Small intestine (tissue), 7 donors: ENCODE data around the gene SGCE. TPM values are rescaled to one million over a fixed set of nuclear protein-coding genes. Genes with fewer than 3 reads are reported as not detected.
A peak's percentile ranks its signal among the peaks of the same experiment; 100 is the strongest.

ENCODE experiments used
- DNase-seq, 2 donors: peaks; one replicate each; pipeline versions ENCODE4 v3.0.0 to v3.0.0-alpha.2; 2013
- FAIRE-seq: peaks from 2 replicates; lab custom pipeline; 2012; peaks lifted over from hg19 to GRCh38; lab: Jason Lieb, UNC
- H3K27ac ChIP-seq, 3 donors: one replicate each; pipeline ENCODE4 v1.5.1; 2013; ENCODE audit warnings: low read length in 2 of 3, mild to moderate bottlenecking in 2 of 3, control low read depth in 1 of 3, inconsistent platforms in 1 of 3, low read depth in 1 of 3, moderate library complexity in 1 of 3
- H3K27me3 ChIP-seq, 3 donors: one replicate each; pipeline ENCODE4 v1.6.1; 2013; ENCODE audit warnings: low read length in 3 of 3, inconsistent platforms in 1 of 3; ENCODE audit not compliant: control insufficient read depth in 3 of 3, insufficient read depth in 3 of 3
- H3K36me3 ChIP-seq, 3 donors: one replicate each; pipeline ENCODE4 v1.6.1; 2013; ENCODE audit warnings: low read length in 3 of 3, inconsistent platforms in 1 of 3, low read depth in 1 of 3, mild to moderate bottlenecking in 1 of 3, moderate library complexity in 1 of 3; ENCODE audit not compliant: control insufficient read depth in 3 of 3, insufficient read depth in 2 of 3
- H3K4me1 ChIP-seq, 3 donors: one replicate each; pipeline ENCODE4 v1.6.1; 2013; ENCODE audit warnings: low read length in 2 of 3, inconsistent platforms in 1 of 3, low read depth in 1 of 3, mild to moderate bottlenecking in 1 of 3, moderate library complexity in 1 of 3; ENCODE audit not compliant: control insufficient read depth in 3 of 3, insufficient read depth in 2 of 3
- H3K4me3 ChIP-seq, 3 donors: one replicate each; pipeline ENCODE4 v1.5.1; 2013; ENCODE audit warnings: low read length in 3 of 3, control low read depth in 1 of 3, inconsistent platforms in 1 of 3, low read depth in 1 of 3, mild to moderate bottlenecking in 1 of 3, moderate library complexity in 1 of 3
- H3K9me3 ChIP-seq, 2 donors: one replicate each; pipeline ENCODE4 v1.6.1; 2013; ENCODE audit warnings: low read depth in 1 of 2, low read length in 1 of 2; ENCODE audit not compliant: control insufficient read depth in 2 of 2, insufficient read depth in 1 of 2
- WGBS, 3 donors: extraction: QIAGEN DNeasy Blood & Tissue Kit; methylation state at CpG; one replicate each; pipeline ENCODE4 v1.1.7; 2013; 5-methylcytosine and 5-hydroxymethylcytosine counted together
- polyA plus RNA-seq, 4 donors: library from polyadenylated mRNA; stranded (reverse) in 3 of 4; unstranded in 1 of 4; fragments of 200-250 nt in 3 of 4; fragments of 120-200 nt in 1 of 4; gene quantifications; one replicate each; pipeline versions ENCODE4 v1.2.1 to v1.2.3, GENCODE V29; 2013
- donor health status: healthy with polysubstance abuse.
- donor health status: control.
- donor health status: control.
- donor health status: Bipolar disorder and iron deficiency.
- donor health status: healthy.

The SGCE gene
- polyA plus RNA-seq, 4 donors, result 5.9 to 16.8 (median 16.1) TPM; not detected in 1

GRCh38 chr7:94656925-94657731, 1.2 kb upstream of the SGCE start:
- Histone ChIP-seq H3K27me3 (peaks cover 0 to 5% (median 4%) of the 10 kb centered on the region in 3 donors), H3K27ac (peak overlapping the region in 1 of 3 donors; percentile 57), H3K4me3 (peak overlapping the region in 2 of 3 donors; percentile 19 to 61), H3K36me3 (no peaks in the 10 kb centered on the region), H3K4me1 (peaks cover 0 to 1% (median 0%) of the 10 kb centered on the region in 3 donors), H3K9me3 (peaks cover 0 to 14% of the 10 kb centered on the region in 2 donors)
- FAIRE-seq (no peak), DNase-seq (peak; percentile 6 to 67)
- 49 to 58% (median 54%) methylated on average over 36 of the region's 36 CpGs for WGBS, 3 donors

- H3K27me3 ChIP-seq, result peaks cover 0 to 5% (median 4%) of the 10 kb centered on the region in 3 donors
- peaks cover 0 to 14% of the 10 kb centered on the region in 2 donors for H3K9me3 ChIP-seq
- H3K27ac ChIP-seq, result peak overlapping the region in 1 of 3 donors; percentile 57
- DNase-seq, result no peak
- FAIRE-seq, result no peak
- H3K4me1 ChIP-seq, result peaks cover 0 to 1% (median 0%) of the 10 kb centered on the region in 3 donors
- no peaks in the 10 kb centered on the region for H3K36me3 ChIP-seq
- WGBS, 3 donors, result 38 to 61% (median 57%) methylated on average over 10 of the region's 10 CpGs
- H3K4me3 ChIP-seq, result peak overlapping the region in 1 of 3 donors; percentile 61
Measured at GRCh38 chr7:94656658-94656924, 658 bp upstream of the SGCE start.

GRCh38 chr7:94655126-94655847, 646 bp downstream of the SGCE start:
- FAIRE-seq, result no peak
- DNase-seq, result peak in 1 of 2 donors; percentile 51
- peaks cover 0 to 1% (median 0%) of the 10 kb centered on the region in 3 donors for H3K4me1 ChIP-seq
- 1 to 5% (median 2%) methylated on average over 38 of the region's 38 CpGs for WGBS, 3 donors
- peaks cover 0 to 14% of the 10 kb centered on the region in 2 donors for H3K9me3 ChIP-seq
- H3K36me3 ChIP-seq, result no peaks in the 10 kb centered on the region
- peak overlapping the region; percentile 20 to 61 (median 22) for H3K4me3 ChIP-seq
- H3K27ac ChIP-seq, result peak overlapping the region in 2 of 3 donors; percentile 65 to 67
- peaks cover 0 to 6% (median 5%) of the 10 kb centered on the region in 3 donors for H3K27me3 ChIP-seq

GRCh38 chr7:94654783-94655125, 1.2 kb downstream of the SGCE start:
- 10 to 11% (median 11%) methylated on average over 11 of the region's 11 CpGs for WGBS, 3 donors
- Histone ChIP-seq H3K36me3 (no peaks in the 10 kb centered on the region), H3K9me3 (peaks cover 0 to 14% of the 10 kb centered on the region in 2 donors), H3K4me1 (peaks cover 0 to 1% (median 0%) of the 10 kb centered on the region in 3 donors), H3K27me3 (peaks cover 0 to 6% (median 5%) of the 10 kb centered on the region in 3 donors), H3K4me3 (peak overlapping the region in 1 of 3 donors; percentile 61), H3K27ac (peak overlapping the region in 2 of 3 donors; percentile 65 to 67)
- DNase-seq (peak in 1 of 2 donors; percentile 7), FAIRE-seq (no peak)

- Histone ChIP-seq H3K9me3 (no peaks in the 10 kb centered on the region), H3K4me1 (peaks cover 0 to 1% (median 0%) of the 10 kb centered on the region in 3 donors), H3K27ac (no peak overlapping the region), H3K27me3 (peaks cover 0 to 6% (median 5%) of the 10 kb centered on the region in 3 donors), H3K36me3 (no peaks in the 10 kb centered on the region), H3K4me3 (no peak overlapping the region)
- FAIRE-seq (no peak), DNase-seq (no peak)
- 77 to 87% (median 84%) methylated on average over 4 of the region's 4 CpGs for WGBS, 3 donors
Measured at GRCh38 chr7:94650147-94651051, 5.5 kb downstream of the SGCE start.

- WGBS, 3 donors, result 64 to 90% (median 72%) methylated on average over 4 of the region's 4 CpGs
- no peak overlapping the region for H3K27ac ChIP-seq
- no peak overlapping the region for H3K4me3 ChIP-seq
- peaks cover 0 to 2% (median 0%) of the 10 kb centered on the region in 3 donors for H3K27me3 ChIP-seq
- H3K9me3 ChIP-seq, result no peaks in the 10 kb centered on the region
- DNase-seq, result no peak
- H3K36me3 ChIP-seq, result no peaks in the 10 kb centered on the region
- no peaks in the 10 kb centered on the region for H3K4me1 ChIP-seq
- no peak for FAIRE-seq
Measured at GRCh38 chr7:94649450-94649849, 6.5 kb downstream of the SGCE start.

- no peak for FAIRE-seq
- Histone ChIP-seq H3K9me3 (no peaks in the 10 kb centered on the region), H3K4me1 (no peaks in the 10 kb centered on the region), H3K4me3 (no peak overlapping the region), H3K36me3 (no peaks in the 10 kb centered on the region), H3K27me3 (peaks cover 0 to 2% (median 0%) of the 10 kb centered on the region in 3 donors), H3K27ac (no peak overlapping the region)
- 83 to 90% (median 86%) methylated on average over 5 of the region's 5 CpGs for WGBS, 3 donors
- no peak for DNase-seq
Measured at GRCh38 chr7:94648731-94649130, 7.2 kb downstream of the SGCE start.

- DNase-seq, result no peak
- Histone ChIP-seq H3K9me3 (no peaks in the 10 kb centered on the region), H3K36me3 (no peaks in the 10 kb centered on the region), H3K27me3 (peaks cover 0 to 2% (median 0%) of the 10 kb centered on the region in 3 donors), H3K4me3 (no peak overlapping the region), H3K27ac (no peak overlapping the region), H3K4me1 (no peaks in the 10 kb centered on the region)
- 79 to 83% (median 81%) methylated on average over 3 of the region's 3 CpGs for WGBS, 3 donors
- FAIRE-seq, result no peak
Measured at GRCh38 chr7:94647295-94647694, 8.6 kb downstream of the SGCE start.
